Endodermal cell (in vitro differentiated cells): Measurements from ENCODE around the gene SREBF2. TPM values are rescaled to one million over a fixed set of nuclear protein-coding genes. Genes with fewer than 3 reads are reported as not detected.

Experiments used
- DNase-seq: peaks from one replicate; pipeline ENCODE4 v3.0.0-alpha.2; 2017
- H3K27ac ChIP-seq: 2 replicates; pipeline ENCODE4 v1.5.1; 2013; ENCODE audit warnings: mild to moderate bottlenecking, low read depth, low read length, moderate library complexity
- H3K27me3 ChIP-seq: 2 replicates; pipeline ENCODE4 v1.6.1; 2013; ENCODE audit warnings: mild to moderate bottlenecking, low read length, moderate library complexity; ENCODE audit not compliant: insufficient read depth, control insufficient read depth, poor library complexity, severe bottlenecking
- H3K36me3 ChIP-seq: 2 replicates; pipeline ENCODE4 v1.7.0; 2013; ENCODE audit warnings: mild to moderate bottlenecking, low read length, moderate library complexity; ENCODE audit not compliant: control insufficient read depth, insufficient read depth
- H3K4me1 ChIP-seq: one replicate; pipeline ENCODE4 v1.7.0; 2013; ENCODE audit warnings: low read length; ENCODE audit not compliant: control insufficient read depth, insufficient read depth
- H3K4me3 ChIP-seq: 2 replicates; pipeline ENCODE4 v1.5.1; 2013; ENCODE audit warnings: mild to moderate bottlenecking, low read length, moderate library complexity
- H3K9ac ChIP-seq: 2 replicates; pipeline ENCODE4 v1.6.1; 2013; ENCODE audit warnings: mild to moderate bottlenecking, low read length, moderate library complexity; ENCODE audit not compliant: poor library complexity, severe bottlenecking; ENCODE audit errors: extremely low read depth
- H3K9me3 ChIP-seq: 2 replicates; pipeline ENCODE4 v1.6.1; 2013; ENCODE audit warnings: mild to moderate bottlenecking, low read length, moderate library complexity; ENCODE audit not compliant: control insufficient read depth
- H3K27ac Mint-ChIP-seq: 2 replicates; pipeline ENCODE4 v1.8.0; 2020; ENCODE audit warnings: mixed read lengths
- H3K27me3 Mint-ChIP-seq: 2 replicates; pipeline ENCODE4 v1.8.0; 2021; ENCODE audit warnings: mild to moderate bottlenecking, mixed read lengths; ENCODE audit not compliant: insufficient read depth
- H3K36me3 Mint-ChIP-seq: 2 replicates; pipeline ENCODE4 v1.8.0; 2020; ENCODE audit warnings: low read depth, mixed read lengths
- H3K4me1 Mint-ChIP-seq: 2 replicates; pipeline ENCODE4 v1.8.0; 2020; ENCODE audit warnings: mixed read lengths
- H3K4me3 Mint-ChIP-seq: 2 replicates; pipeline ENCODE4 v1.8.0; 2020; ENCODE audit warnings: mild to moderate bottlenecking, moderate library complexity, mixed read lengths
- H3K9me3 Mint-ChIP-seq: 2 replicates; pipeline ENCODE4 v1.8.0; 2020; ENCODE audit warnings: mild to moderate bottlenecking, mixed read lengths
- CTCF ChIP-seq: fragments of 200-600 bp; sonication (generic); conservative IDR thresholded peaks from 2 replicates; pipeline ENCODE4 v1.5.0; 2021; ENCODE audit warnings: antibody characterized with exemption, mild to moderate bottlenecking
- WGBS, 2 experiments: methylation state at CpG; one replicate each; pipeline versions ENCODE4 v1.1.5 to v1.1.7; 2013; ENCODE audit warnings: missing lambda C conversion rate in 2 of 2, mixed read lengths in 1 of 2; ENCODE audit not compliant: insufficient coverage in 1 of 2, insufficient read length in 1 of 2; 5-methylcytosine and 5-hydroxymethylcytosine counted together
- total RNA-seq, 2 donors: library from RNA; stranded (reverse); fragmentation: NEBNext Ultra II Directional in 1 of 2; extraction: Animal tissue kit (Norgen Biotek cat#: 25700) in 1 of 2; gene quantifications; 2 replicates in 1 of 2; 3 replicates in 1 of 2; pipeline ENCODE4 v1.2.1, GENCODE V29; 2021

Gene SREBF2
- total RNA-seq, 2 donors from 2014 or later: 125 to 135 TPM

- H3K27me3 ChIP-seq: peaks cover 56% of the 10 kb centered on the region
- Mint-ChIP-seq H3K4me1 (no peaks in the 10 kb centered on the region), H3K9me3 (no peaks in the 10 kb centered on the region), H3K4me3 (no peak overlapping the region), H3K27me3 (peaks cover 75% of the 10 kb centered on the region), H3K27ac (no peak overlapping the region), H3K36me3 (no peaks in the 10 kb centered on the region)
- no peaks in the 10 kb centered on the region for H3K9me3 ChIP-seq
- H3K36me3 ChIP-seq: no peaks in the 10 kb centered on the region
- DNase-seq: no peak
- 90 to 92% methylated on average over 2 to 4 of the region's 4 CpGs for WGBS, 2 experiments
- H3K27ac ChIP-seq: no peak overlapping the region
- TF ChIP-seq CTCF: no peak
- H3K4me1 ChIP-seq: no peaks in the 10 kb centered on the region
- no peak overlapping the region for H3K4me3 ChIP-seq
- no peak overlapping the region for H3K9ac ChIP-seq
Observed at GRCh38 chr22:41922940-41923594, 90.2 kb downstream of the SREBF2 start.

GRCh38 chr22:41923595-41924276 is 90.8 kb downstream of the SREBF2 start:
- peaks cover 73% of the 10 kb centered on the region for H3K27me3 Mint-ChIP-seq
- 86 to 89% methylated on average over 10 to 14 of the region's 14 CpGs for WGBS, 2 experiments
- no peak for TF ChIP-seq CTCF

GRCh38 chr22:41925783-41926460 is 93.0 kb downstream of the SREBF2 start:
- peak; percentile 95 for DNase-seq
- Mint-ChIP-seq H3K4me3 (peak overlapping the region; percentile 43), H3K27me3 (peaks cover 68% of the 10 kb centered on the region), H3K36me3 (no peaks in the 10 kb centered on the region), H3K9me3 (no peaks in the 10 kb centered on the region), H3K4me1 (no peaks in the 10 kb centered on the region), H3K27ac (no peak overlapping the region)
- Histone ChIP-seq H3K27me3 (peaks cover 37% of the 10 kb centered on the region), H3K36me3 (no peaks in the 10 kb centered on the region), H3K27ac (no peak overlapping the region), H3K4me3 (no peak overlapping the region), H3K9me3 (no peaks in the 10 kb centered on the region), H3K4me1 (no peaks in the 10 kb centered on the region), H3K9ac (no peak overlapping the region)
- peak; percentile 89 for TF ChIP-seq CTCF
- WGBS, 2 experiments: 7 to 24% methylated on average over 7 to 40 of the region's 48 CpGs

More at GRCh38 chr22:41923595-41924276, 90.8 kb downstream of the SREBF2 start:
- Histone ChIP-seq H3K36me3 (no peaks in the 10 kb centered on the region), H3K27me3 (peaks cover 49% of the 10 kb centered on the region), H3K4me1 (no peaks in the 10 kb centered on the region), H3K4me3 (no peak overlapping the region), H3K9ac (no peak overlapping the region), H3K9me3 (no peaks in the 10 kb centered on the region), H3K27ac (no peak overlapping the region)
- DNase-seq: no peak
- H3K36me3 Mint-ChIP-seq: no peaks in the 10 kb centered on the region
- H3K9me3 Mint-ChIP-seq: no peaks in the 10 kb centered on the region
- H3K4me3 Mint-ChIP-seq: no peak overlapping the region
- H3K27ac Mint-ChIP-seq: no peak overlapping the region
- H3K4me1 Mint-ChIP-seq: no peaks in the 10 kb centered on the region
